Measurements from ENCODE around the gene COQ2.
"Not testable (repeated sequence)": the region's sequence is repeated elsewhere in the genome, so short reads cannot be mapped to it uniquely, and the experiment has no call there.

The COQ2 gene

GRCh38 chr4:83282049-83282535, 2.5 kb downstream of the COQ2 start:
- peak; percentile 3 to 73 (median 34) for DNase-seq

DNA sequence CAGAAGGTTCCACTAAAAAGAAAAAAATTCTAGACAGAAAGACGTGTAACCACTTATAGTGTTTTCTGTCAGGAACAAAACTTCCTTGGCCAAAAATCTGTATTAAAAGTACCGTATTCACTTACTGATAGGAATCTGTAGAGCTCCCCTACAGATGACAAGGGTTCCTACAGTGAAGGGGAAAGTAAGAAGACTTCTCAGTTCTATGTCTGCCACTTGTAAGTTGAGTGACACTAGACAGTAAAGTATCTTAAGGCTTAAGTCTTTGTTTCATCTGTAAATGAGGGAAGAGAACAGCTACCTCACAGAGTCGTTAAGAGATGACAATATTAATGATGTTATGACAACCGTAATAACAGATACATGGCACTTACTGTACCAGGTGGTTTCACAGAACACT, 3.3 kb downstream of the COQ2 start:
- DNase-seq: no peak

GRCh38 chr4:83276299-83277040, 8.1 kb downstream of the COQ2 start:
- no peak for DNase-seq

GRCh38 chr4:83273926-83274325, 10.7 kb downstream of the COQ2 start:
- DNase-seq: not testable (repeated sequence)

DNA sequence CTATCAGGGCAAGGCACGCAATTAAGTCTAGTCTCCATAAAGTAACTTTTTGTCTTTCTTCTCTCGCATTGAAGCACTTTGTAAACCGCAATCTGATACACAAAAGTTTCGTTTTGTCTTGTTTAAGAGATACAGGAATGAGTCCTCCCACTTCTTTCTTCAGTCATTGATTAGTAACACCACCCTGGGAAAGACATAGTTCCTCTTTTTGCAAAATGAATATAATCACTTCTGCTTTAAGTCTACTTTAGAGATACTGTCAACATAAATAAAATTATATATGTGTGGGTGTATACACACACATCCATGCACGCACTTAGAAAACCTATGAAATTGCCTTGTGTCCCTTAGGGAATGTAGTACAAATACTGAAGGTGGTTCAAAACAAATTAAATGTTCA, 11.7 kb downstream of the COQ2 start:
- no peak for DNase-seq

- DNase-seq: no peak
These were observed 15.3 kb downstream of the COQ2 start for GRCh38 chr4:83269256-83269655.

- no peak for DNase-seq
These were observed 16.1 kb downstream of the COQ2 start for GRCh38 chr4:83268491-83268890.

DNA sequence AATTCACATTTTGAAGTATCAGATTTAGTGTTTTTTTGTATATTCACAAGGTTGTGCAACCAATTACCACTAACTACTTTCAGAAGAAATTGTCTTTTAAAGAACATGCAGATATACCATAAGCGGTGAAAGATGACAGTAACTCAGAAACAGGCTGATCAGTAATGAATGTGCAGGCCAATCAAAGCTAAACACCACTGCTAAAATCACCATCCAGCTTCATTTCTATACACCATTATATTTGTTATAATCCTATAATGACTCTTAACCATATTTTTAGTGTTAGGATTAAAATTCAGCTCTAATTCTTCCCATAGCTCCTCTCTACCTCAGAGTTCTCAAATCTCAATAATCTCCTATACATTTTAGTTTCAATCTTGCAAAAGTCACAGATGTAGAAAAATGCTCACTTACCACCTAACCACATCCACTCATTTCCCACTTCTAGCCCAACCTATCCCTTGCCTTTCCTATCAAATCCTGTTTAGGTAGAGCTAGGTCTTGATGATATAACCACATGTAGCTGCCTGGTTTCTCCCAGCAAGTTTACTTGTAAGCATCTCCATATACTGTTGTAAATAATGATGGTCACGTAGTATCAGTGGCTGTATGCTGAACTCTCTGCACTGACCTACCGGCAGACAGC, 16.6 kb downstream of the COQ2 start:
- DNase-seq: no peak

- DNase-seq: no peak
These were observed 17.3 kb downstream of the COQ2 start for GRCh38 chr4:83267121-83267829.

DNA sequence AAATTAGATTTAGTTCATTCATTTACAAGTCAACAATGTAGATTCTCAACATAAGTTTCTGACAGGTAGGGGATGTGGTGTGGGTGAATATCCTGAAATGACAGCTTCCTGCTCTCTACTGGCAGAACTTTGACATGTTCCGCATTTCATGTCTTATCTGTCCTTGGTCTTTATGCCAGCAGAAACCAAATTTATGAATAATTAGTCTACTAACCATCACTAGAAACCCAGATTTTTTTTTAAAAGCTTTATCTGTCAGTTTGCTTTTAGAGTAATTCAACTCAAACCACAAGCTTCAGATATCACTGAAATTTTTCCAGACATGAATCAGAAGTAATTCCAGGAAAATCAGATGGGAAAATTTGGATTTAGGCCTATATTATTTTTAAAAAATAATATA, 17.9 kb downstream of the COQ2 start:
- DNase-seq: no peak

DNA sequence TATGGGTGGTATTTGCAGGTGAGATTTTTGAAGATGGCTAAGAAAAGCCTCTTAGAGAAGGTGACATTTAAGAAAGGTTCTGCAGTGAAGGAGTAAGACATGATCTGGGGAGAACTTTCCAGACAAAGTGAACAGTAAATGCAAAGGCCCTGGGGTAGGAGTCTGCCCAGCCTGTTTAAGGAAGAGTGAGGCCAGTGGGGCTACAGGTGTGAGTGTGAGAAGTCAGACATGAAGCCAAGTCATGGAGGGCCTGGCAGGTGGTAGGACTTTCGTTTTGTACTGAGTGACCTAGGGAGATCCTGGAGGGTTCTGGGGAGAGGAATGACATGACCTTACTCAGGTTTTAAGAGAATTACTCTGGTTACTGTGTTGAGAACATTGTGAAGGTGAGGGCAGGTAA, 21.5 kb downstream of the COQ2 start:
- no peak for DNase-seq

DNA sequence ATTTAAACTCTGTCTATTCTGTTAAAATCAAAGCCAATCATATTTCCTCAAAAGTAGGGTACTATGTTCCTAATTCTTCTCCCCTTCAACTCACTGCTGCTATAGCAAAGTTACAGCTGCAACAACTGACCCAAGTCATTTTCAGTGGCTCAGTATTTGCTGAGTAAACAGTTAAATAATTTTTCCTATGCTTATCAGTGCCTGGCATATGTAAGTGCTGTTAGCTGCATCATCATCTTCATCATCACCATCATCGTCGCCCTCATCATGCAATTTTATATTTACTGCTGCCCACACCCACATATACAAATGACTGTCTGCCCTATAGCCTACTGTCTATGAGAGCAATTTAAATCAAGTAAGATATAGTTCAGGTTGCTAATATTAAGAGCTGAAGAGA, 21.9 kb downstream of the COQ2 start:
- DNase-seq: no peak

DNA sequence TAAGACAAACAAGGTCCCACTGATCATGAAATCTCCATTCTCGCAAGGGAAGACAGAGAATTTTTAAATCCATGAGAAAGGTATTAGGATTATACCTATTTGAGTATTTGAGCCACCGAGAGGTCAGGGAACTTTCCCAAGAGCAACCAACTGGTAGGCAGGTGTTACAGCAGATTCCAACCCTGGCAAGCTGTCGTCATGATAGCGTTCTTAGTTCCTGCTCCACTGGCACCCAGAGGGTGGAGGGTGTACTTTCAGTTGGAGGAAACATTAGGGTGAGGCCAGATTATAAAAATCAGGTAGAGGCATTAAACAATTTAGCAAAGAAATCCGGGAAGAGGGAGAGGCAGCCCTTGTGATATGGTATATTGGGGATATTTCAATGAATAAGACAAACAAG, 23.3 kb downstream of the COQ2 start:
- DNase-seq: no peak

DNA sequence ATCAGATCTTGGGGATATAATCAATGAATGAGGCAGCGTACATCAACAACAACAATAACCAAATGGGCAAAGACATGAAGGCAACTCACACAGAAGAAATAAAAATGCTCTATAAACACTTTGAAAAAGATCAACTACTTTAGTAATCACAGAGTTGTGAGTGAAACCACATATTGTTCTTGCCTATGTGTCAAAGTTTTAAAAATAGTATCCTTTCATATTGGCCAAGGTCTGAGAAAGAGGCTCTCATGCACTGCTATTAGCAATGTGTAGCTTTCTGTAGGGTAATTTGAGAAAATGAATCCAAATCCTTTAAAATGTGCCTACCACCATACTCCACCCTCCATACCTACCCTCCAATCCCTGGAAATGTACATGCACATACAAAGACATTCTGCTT, 25.0 kb downstream of the COQ2 start:
- DNase-seq: no peak

DNA sequence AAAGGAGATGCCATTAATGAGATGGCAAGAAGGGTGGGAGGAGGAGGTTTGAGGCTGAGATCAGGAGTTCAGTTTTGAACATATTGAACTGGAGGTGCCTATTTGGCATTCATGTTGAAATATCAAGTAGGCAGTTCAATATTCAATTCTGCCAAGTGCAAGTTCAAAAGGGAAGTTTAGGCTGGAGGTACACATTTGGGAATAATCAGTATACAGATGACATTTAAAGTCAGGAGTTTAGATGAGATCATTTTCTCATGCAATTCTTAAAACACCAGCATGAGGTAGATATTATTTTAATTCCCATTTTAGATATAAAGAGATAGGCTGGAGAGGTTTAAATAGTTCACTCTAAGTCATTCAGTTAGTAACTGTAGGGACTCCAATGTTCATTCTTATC, 26.1 kb downstream of the COQ2 start:
- no peak for DNase-seq

DNA sequence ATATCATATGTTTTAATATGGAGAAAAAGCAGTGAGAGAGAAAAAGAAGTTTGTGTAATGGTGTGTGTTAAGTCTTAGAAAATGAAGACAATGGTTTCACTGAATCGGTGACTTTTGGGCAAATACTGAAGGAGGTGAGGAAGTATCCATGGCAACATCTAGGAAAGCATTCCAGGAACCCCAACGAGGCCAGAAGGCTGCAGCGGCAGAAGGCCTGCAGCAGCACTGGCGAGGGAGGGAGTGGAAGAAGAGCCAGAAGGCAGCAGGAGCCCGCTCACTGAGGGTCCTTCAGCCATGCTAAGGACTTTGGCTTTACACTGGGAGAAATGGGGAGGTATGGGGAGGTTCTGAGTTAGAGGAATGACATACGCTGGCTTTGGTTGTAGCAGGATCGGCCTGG, 26.8 kb downstream of the COQ2 start:
- DNase-seq: no peak

DNA sequence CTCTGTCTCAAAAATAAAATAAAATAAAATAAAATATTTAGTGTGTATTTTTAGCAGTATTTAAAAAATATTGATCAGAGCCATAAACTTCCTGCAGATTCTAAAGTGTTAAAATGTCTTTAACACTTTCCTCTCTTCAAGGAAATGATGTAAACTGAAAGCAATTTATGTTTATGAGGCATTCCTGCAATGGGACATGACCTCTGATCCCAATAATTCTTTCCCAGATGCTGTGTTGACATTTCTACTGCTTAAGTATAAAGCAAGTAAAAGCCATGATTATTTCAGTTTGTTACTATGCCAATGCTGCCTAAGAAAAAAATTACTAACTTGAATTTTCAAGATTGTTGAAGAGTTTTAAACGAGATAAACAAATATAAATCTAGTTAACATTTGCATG, 29.0 kb downstream of the COQ2 start:
- no peak for DNase-seq

GRCh38 chr4:83252782-83253405, 31.7 kb downstream of the COQ2 start:
- DNase-seq: peak; percentile 21 to 85 (median 62)

DNA sequence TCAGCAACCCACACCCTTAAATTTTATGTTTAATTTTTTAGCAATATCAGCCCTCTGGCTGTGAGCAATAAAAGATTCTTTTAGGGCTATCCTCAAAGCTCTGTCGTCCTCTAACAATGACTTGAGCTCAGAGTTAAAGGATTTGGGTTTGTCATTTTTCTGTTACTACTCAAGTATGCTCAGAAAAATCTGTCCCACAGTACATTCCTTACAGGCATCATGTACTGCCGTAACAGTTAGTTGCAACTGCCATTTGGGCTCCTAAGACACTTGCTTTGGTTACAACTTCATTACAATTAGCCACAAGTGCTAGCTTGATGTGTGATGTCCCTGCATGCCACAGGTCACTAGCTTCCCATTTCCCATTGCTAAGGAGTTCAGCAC, 33.2 kb downstream of the COQ2 start:
- DNase-seq: no peak

GRCh38 chr4:83250687-83251446, 33.7 kb downstream of the COQ2 start:
- DNase-seq: no peak

DNA sequence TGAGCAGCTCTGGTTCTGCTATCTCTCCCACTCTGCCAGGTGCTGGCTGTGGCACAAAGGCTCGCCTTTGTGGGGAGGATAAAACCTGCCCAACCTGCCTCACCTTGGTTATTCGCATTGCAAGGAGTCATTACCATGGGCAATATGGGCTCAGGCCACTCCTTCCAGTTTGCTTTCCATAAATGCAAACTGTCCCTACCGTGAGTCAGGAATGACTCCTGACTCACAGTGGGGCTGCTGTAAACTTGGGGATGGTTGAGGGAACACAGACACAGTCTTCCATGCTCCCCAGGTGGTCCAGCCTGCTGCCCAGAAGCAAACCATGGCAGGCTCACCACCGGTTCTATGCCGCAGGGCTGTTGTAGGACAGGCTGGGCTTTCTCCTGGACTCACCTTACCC, 36.1 kb downstream of the COQ2 start:
- no peak for DNase-seq

DNA sequence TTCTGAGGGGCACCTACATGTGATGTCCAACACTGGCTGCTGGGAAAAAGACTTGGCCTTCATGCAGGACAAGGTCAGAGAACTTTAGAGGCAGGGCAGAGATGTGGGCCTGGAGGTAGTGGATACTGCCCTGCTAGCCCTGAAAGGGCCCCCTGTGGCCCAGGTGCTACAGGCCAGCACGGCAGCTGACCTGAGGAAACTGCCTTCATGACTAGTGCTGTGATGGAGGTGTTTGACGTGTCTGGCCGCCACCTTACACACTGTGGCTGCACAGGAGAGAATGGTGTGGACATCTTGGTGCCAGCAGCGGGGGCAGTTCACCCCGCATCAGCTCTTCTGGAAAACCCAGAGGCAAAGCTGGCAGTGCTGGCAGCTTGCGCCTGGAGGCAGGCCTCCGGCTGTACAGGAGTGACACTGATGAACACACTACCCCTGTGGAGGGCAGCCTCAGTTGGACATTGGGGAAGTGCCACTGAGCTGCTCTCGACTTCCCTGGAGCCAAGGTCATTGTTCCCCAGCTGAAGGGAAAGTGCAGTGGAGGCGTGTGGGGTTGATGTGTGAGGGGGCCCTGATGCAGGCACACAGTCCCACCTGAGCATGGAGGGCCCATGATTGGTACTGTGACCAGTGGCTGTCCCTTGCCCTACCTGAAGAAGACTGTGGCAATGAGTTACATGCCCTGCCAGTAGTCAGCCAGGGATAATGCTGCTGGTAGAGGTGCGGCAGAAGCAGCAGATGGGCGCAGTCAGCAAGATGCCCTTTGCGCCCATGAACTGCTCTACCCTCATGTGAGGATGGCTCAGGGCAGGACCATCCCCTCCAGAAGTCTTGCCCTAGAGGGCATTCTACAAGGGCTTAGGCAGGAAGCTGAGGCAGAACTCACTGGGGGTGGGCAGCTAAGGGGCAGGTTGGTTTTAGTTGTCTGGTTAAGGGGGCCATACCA, 36.9 kb downstream of the COQ2 start:
- no peak for DNase-seq

All from stimulated activated naive CD4-positive, alpha-beta T cell (primary cell).